ENCODE results near the gene MCEMP1.

The MCEMP1 gene

GRCh38 chr19:7672522-7672921, 4.4 kb upstream of the MCEMP1 start:
- no peak for DNase-seq

GRCh38 chr19:7674010-7675005, 2.6 kb upstream of the MCEMP1 start:
- no peak for DNase-seq

GRCh38 chr19:7676376-7676775, 514 bp upstream of the MCEMP1 start:
- no peak for DNase-seq

DNA sequence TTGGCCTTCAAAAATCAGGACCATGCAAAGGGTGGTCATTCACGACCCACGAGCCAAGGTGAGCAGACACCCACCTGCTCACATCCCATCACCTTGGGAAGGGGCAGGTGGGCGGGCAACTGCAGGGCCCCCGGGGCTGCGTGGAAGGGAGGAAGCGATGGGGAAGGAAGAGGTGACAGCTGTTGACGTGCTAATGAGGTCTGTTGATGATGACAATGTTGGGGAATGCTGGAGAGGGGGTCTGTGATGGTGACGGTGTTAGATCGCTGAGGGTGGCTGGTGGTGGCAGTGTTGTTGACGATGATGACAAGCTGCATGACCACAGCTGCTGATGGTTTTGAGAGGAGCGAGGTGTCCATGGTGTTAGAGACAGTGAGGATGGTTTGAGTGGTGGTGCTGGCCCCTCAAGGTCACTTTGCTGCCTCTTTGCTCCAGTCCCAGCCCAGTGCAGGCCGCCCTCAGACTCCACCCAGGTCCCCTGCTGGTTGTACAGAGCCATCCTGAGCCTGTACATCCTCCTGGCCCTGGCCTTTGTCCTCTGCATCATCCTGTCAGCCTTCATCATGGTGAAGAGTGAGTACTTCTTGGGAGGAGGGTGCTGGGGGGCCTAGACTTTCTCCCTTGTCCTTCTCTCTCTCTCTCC, 900 bp downstream of the MCEMP1 start:
- no peak for DNase-seq

GRCh38 chr19:7678971-7679751, 2.3 kb downstream of the MCEMP1 start:
- DNase-seq, result peak; percentile 56

- no peak for DNase-seq
These were observed 3.1 kb downstream of the MCEMP1 start for GRCh38 chr19:7679771-7680605.

- peak; percentile 77 for DNase-seq
These were observed 3.9 kb downstream of the MCEMP1 start, which contains the start of gene TRAPPC5 for GRCh38 chr19:7680606-7681339. TSS of gene TRAPPC5 (plus strand) at chr19:7680833. CDS start at chr19:7682254, 1,421 bp downstream.

DNA sequence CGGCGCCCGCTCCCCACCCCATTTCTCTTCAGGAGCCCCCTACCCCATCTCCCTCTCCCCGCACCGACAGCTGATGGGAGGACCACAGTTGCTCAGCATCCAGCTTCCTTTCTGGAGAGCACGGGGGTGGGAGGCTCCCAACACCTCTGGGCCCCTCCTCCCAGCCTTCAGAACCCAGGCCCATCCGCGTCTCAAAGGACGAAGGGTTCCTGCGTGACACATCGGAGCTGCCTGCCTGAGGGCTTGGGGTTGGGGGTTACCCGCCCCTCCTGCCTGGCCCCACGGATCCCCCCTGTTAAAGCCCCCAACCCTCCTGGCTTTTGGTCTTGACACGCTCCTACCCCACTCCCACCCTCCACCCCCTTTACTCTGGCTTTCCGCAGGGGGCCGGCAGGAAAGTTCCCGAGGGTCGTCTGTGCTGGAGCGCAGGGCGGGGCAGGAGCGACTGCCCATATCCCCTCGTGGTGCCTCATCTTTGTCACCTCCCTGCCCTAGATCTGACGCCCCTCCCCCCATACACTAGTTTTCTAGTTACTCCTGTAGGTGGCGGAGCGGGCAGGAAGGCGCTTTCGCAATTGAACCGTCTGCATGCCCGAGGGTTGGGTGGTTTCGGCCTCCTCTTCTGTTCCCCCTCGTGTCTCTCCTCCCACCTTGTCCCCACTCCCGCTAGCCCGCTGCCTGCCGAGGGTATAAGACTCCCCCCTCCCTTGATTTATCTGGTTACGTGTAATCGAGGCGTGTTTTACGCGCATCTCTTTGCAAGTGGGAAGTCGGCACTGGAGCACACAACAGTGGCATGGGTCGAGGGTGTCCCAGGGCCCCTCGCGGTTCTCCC, 4.7 kb downstream of the MCEMP1 start:
- peak; percentile 85 for DNase-seq

DNA sequence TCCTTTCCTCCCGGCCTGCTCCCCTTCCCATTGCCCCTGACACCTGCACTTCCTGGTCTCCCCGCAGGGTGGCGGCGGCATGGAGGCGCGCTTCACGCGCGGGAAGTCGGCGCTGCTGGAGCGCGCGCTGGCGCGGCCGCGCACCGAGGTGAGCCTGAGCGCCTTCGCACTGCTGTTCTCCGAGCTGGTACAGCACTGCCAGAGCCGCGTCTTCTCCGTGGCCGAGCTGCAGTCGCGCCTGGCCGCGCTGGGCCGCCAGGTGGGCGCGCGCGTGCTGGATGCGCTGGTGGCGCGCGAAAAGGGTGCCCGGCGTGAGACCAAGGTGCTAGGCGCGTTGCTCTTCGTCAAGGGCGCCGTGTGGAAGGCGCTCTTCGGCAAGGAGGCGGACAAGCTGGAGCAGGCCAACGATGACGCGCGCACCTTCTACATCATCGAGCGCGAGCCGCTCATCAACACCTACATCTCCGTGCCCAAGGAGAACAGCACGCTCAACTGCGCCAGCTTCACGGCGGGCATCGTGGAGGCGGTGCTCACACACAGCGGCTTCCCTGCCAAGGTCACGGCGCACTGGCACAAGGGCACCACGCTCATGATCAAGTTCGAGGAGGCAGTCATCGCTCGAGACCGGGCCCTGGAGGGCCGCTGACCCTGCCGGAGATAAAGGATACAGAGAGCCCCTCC, 5.4 kb downstream of the MCEMP1 start:
- no peak for DNase-seq

DNA sequence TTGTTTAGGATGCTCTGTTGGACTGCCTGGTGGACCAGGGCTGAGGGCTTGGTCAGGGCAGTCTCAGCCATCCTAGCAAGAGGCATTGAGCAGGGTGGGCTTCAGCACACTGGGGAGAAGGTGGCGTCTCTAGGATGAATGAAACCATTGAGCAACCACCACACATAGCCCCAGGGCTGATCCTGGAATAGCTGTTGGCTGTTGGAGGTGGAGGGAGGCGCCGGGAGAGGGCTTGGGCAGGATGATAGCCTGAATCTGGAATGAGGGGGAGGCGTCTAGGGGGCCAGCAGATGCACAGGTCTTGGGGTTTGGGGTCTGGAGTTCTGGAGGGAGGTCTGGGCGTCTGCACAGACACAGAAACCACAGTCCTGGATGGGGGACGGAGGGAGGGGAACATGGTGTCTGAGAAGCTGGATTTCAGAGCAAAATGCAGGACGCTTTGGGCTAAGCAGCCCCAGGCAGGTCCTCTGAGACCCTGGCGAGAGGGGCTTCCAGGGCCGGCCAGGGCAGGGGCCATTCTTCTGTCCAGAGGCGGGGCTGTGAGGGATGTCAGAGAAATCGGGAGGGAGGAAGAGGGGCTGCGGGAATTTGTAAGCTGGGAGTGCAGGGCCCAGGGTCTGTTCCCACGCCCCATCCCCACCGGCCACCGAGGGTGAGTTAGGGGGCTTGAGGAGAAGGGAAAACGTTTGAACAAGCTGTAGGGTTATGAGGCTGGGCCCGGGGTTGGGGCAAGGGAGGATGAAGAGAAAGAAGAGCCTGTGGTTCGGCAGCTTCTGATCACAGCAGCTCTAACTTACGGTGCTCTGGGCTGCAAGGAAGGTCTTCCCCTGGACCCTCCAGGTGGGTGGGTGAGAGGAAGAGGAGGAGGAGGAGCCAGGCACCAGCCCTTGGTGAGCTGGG, 8.9 kb downstream of the MCEMP1 start:
- no peak for DNase-seq

DNA sequence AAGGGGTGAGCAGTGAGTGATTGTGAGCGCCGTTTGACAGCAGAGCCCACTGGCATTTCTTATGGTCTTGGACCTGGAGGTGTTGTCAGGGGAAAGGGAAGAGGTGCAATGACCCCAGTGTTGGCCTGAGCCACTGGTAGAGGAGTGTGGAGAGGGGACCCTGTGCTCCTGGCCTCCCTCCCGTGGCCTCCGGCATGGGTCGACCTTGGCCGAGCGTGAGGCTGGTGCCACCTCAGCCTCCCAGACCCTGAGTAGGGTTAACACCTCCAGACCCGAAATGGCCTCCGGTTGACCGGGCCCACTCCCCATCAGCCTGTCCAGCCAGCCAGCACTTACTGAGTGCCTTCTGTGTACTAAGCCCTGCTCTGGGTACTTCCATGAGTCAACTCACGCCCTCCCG, 10.3 kb downstream of the MCEMP1 start:
- DNase-seq, result no peak

GRCh38 chr19:7689165-7689564, 12.3 kb downstream of the MCEMP1 start:
- DNase-seq, result no peak

DNA sequence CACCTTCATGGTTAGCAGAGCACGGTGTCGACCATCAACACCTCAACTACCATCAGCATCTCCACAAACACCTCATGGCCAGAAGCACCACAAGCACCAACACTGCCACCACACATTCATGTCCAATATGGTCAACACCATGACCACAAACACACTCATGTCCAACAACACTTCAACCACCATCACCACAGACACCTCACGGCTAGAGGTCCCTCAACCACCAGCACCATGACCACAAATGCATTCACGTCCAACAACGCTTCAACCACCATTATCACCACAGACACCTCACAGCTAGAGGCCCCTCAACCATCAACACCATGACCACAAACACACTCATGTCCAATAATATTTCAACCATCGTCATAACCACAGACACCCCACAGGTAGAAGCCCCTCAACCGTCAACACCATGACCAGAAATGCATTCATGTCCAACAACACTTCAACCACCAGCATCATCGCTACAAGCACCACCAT, 13.9 kb downstream of the MCEMP1 start:
- DNase-seq, result no peak

- no peak for DNase-seq
These were observed 14.6 kb downstream of the MCEMP1 start for GRCh38 chr19:7691497-7691896.

DNA sequence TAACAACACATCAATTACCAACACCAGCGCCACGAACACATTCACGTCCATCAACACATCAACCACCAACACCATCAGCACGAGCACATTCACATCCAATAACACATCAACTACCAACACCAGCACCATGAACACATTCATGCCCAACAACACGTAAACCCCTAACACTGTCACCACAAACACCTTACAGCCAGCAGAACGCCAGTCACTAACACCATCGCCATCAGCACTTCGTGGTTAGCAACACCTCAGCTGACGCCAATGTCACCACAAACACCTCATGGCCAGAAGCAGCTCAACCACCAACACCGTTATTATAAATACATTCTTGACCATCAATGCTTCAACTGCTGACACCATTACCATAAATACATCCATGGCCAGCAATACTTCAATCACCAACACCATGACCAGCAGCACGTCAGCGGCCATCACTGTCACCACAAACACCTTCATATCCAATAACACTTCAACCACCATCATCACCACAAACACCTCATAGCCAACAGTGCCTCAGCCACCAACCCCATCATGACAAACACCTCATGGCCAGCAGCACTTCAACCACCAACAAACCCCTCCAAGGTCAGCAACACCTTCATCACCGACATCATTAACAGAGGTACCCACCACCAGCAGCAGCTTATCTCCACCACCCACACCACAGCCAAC, 15.7 kb downstream of the MCEMP1 start:
- no peak for DNase-seq

GRCh38 chr19:7694499-7694898, 17.6 kb downstream of the MCEMP1 start:
- no peak for DNase-seq

- no peak for DNase-seq
These were observed 20.9 kb downstream of the MCEMP1 start for GRCh38 chr19:7697721-7698287.

DNA sequence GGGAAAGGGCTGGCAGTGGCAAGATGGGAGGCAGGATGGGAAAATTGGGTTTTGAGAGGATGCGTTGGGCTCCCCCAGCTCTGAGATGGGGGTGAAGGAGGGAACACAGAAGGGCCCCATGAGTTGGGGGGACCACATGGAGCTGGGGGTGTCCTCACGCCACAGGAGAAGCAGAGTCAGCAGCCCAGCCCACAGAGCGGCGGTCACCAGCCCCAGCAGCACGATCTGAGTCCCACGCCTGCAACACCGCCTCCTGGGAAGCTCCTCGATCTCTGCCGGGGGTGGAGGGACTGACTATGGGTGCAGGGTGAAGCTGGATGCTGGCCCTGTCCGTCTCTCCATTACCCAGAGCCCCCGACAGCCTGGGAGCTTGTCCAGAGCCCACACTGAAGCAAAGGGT, 21.7 kb downstream of the MCEMP1 start:
- no peak for DNase-seq
